GM12878 (cell line): Measurements from ENCODE around the gene SCN8A. TPM values are rescaled to one million over a fixed set of nuclear protein-coding genes. Genes with fewer than 3 reads are reported as not detected.

Experiments used
- ATAC-seq: fragments of 200-7000 bp; cut with Tn5 transposase; 3 replicates; pipeline ENCODE4 v1.9.1; 2020; ENCODE audit warnings: mild to moderate bottlenecking, moderate library complexity
- BruUV-seq: library from RNA; stranded (reverse); fragments of 400-500 nt; replicated peaks from 2 replicates; lab custom pipeline; 2021; lab: Mats Ljungman, UMichigan
- CTCF ChIA-PET: fragments of 300-600 bp; sonication (Branson Sonifier 250); formaldehyde crosslinking; extraction: SDS; loops from one replicate; lab custom pipeline; 2021; ENCODE audit warnings: inconsistent platforms; lab: Yijun Ruan, JAX
- POLR2A ChIA-PET: fragments of 350-600 bp; formaldehyde crosslinking; extraction: SDS; loops from one replicate; lab custom pipeline; 2021; ENCODE audit warnings: inconsistent platforms; lab: Charles Lee
- RAD21 ChIA-PET: fragments of 300-600 bp; sonication (Branson Sonifier 250); formaldehyde crosslinking; loops from one replicate; lab custom pipeline; 2023; ENCODE audit warnings: antibody characterized with exemption; ENCODE audit not compliant: unreplicated experiment; lab: Charles Lee
- SMC1A ChIA-PET: fragments of 300-600 bp; sonication (Branson Sonifier 250); formaldehyde crosslinking; loops from one replicate; lab custom pipeline; 2023; ENCODE audit not compliant: unreplicated experiment, uncharacterized antibody; lab: Charles Lee
- DNase-seq: peaks from one replicate; pipeline ENCODE4 v3.0.0-alpha.2; 2011; ENCODE audit warnings: low read depth, low spot score
- FAIRE-seq: peaks from 3 replicates; lab custom pipeline; 2011; peaks lifted over from hg19 to GRCh38; lab: Jason Lieb, UNC
- H2AFZ ChIP-seq: 2 replicates; pipeline ENCODE4 v1.6.0; 2011; ENCODE audit warnings: low read depth, low read length, control low read depth; ENCODE audit not compliant: control insufficient read depth
- H3K27ac ChIP-seq: 2 replicates; pipeline ENCODE4 v1.5.1; 2011; ENCODE audit warnings: control low read depth; ENCODE audit not compliant: control insufficient read depth, insufficient read depth
- H3K27me3 ChIP-seq, 2 experiments: replicated peaks in 1 of 2; 2 replicates each; pipeline versions ENCODE4 v1.6.0 to v1.6.1; 2011; ENCODE audit warnings: low read length in 1 of 2; ENCODE audit not compliant: control insufficient read depth in 2 of 2, insufficient read depth in 2 of 2
- H3K36me3 ChIP-seq, 2 experiments: 2 replicates each; pipeline ENCODE4 v1.5.1; 2011; ENCODE audit warnings: low read length in 1 of 2; ENCODE audit not compliant: control insufficient read depth in 2 of 2, insufficient read depth in 2 of 2
- H3K4me1 ChIP-seq: 2 replicates; pipeline ENCODE4 v1.6.1; 2011; ENCODE audit warnings: mild to moderate bottlenecking, low read length, moderate library complexity, mixed read lengths; ENCODE audit not compliant: control insufficient read depth, insufficient read depth
- H3K4me2 ChIP-seq: 2 replicates; pipeline ENCODE4 v1.6.0; 2011; ENCODE audit warnings: control low read depth; ENCODE audit not compliant: control insufficient read depth, insufficient read depth
- H3K4me3 ChIP-seq: fragments of 200-600 bp; sonication (generic); 2 replicates; pipeline ENCODE4 v1.5.1; 2016
- H3K79me2 ChIP-seq: 2 replicates; pipeline ENCODE4 v1.6.0; 2011; ENCODE audit warnings: low read length; ENCODE audit not compliant: control insufficient read depth, insufficient read depth
- H3K9ac ChIP-seq: 2 replicates; pipeline ENCODE4 v1.8.0; 2011; ENCODE audit warnings: low read length, control low read depth, mixed read lengths; ENCODE audit not compliant: control insufficient read depth, insufficient read depth
- H3K9me3 ChIP-seq: replicated peaks from 3 replicates; pipeline ENCODE4 v1.5.1; 2011; ENCODE audit warnings: mild to moderate bottlenecking, low read length; ENCODE audit not compliant: control insufficient read depth, insufficient read depth
- H4K20me1 ChIP-seq: 2 replicates; pipeline ENCODE4 v1.6.0; 2011; ENCODE audit not compliant: control insufficient read depth, insufficient read depth
- BACH1 ChIP-seq: fragments of 450-650 bp; IDR thresholded peaks from 2 replicates; pipeline ENCODE4 v1.6.1; 2017; ENCODE audit warnings: mild to moderate bottlenecking, borderline replicate concordance
- CHD1 ChIP-seq: IDR thresholded peaks from 2 replicates; pipeline ENCODE4 v1.6.1; 2012; ENCODE audit warnings: low read depth, low read length, improper control_type of control experiment
- RELA ChIP-seq: fragments of 450-650 bp; IDR thresholded peaks from 2 replicates; pipeline ENCODE4 v1.8.0; 2014; ENCODE audit warnings: borderline replicate concordance; ENCODE audit not compliant: partially characterized antibody
- TCF3 ChIP-seq: IDR thresholded peaks from 2 replicates; pipeline ENCODE4 v1.6.1; 2012; ENCODE audit warnings: low read depth, mild to moderate bottlenecking, low read length, borderline replicate concordance; ENCODE audit not compliant: insufficient read depth
- ZNF622 ChIP-seq: fragments of 450-650 bp; IDR thresholded peaks from 2 replicates; pipeline ENCODE4 v1.6.1; 2017; ENCODE audit warnings: mild to moderate bottlenecking, inconsistent platforms
- WGBS: methylation state at CpG from one replicate; pipeline ENCODE4 v1.1.6; 2016; ENCODE audit warnings: low lambda C conversion rate; ENCODE audit not compliant: insufficient replicate concordance, insufficient coverage; ENCODE audit errors: missing lambda C conversion rate; 5-methylcytosine and 5-hydroxymethylcytosine counted together
- in situ Hi-C: fragments of 300-500 bp; cut with MboI; formaldehyde crosslinking; loops from 9 replicates; pipeline ENCODE4 v1.14.3; 2018; ENCODE audit warnings: mixed read lengths
- intact Hi-C: fragments of 100-400 bp; cut with micrococcal nuclease; formaldehyde crosslinking; loops from one replicate; pipeline ENCODE4 v1.14.2; 2022; ENCODE audit not compliant: unreplicated experiment
- polyA plus RNA-seq, 11 experiments: library from polyadenylated mRNA; depleted of rRNA in 4 of 11; unstranded in 6 of 11; stranded (reverse) in 5 of 11; fragments of >200 nt; fragmentation: Nextera tagmentation in 4 of 11; fragmentation: Illumina TruSeq in 1 of 11; extraction: Ambion mirVana in 4 of 11; extraction: Trizol in 1 of 11; gene quantifications; 1 replicate in 1 of 11; 2 replicates in 10 of 11; pipeline versions ENCODE4 v1.2.1 to v1.2.3, GENCODE V29; 2011 to 2016; ENCODE audit warnings: inconsistent platforms in 2 of 11, missing spikeins in 2 of 11, low read depth in 1 of 11
- total RNA-seq, 4 experiments: library from RNA; depleted of rRNA in 3 of 4; stranded (reverse); fragments of >200 nt in 3 of 4; fragmentation: Illumina TruSeq in 1 of 4; extraction: Trizol in 1 of 4; gene quantifications; 2 replicates each; pipeline versions ENCODE4 v1.2.1 to v1.2.3, GENCODE V29; 2013 to 2021
- TF ChIP-seq, protein P1 (sequence below): IDR thresholded peaks from 2 replicates; pipeline ENCODE4 v1.6.1; 2011; ENCODE audit warnings: borderline replicate concordance, low read depth, mild to moderate bottlenecking, moderate library complexity, low read length; ENCODE audit not compliant: insufficient read depth, poor library complexity, severe bottlenecking
- TF ChIP-seq, protein P2 (sequence below): fragments of 450-650 bp; IDR thresholded peaks from 2 replicates; pipeline ENCODE4 v1.6.1; 2018; ENCODE audit warnings: mild to moderate bottlenecking, low read depth, moderate library complexity; ENCODE audit not compliant: partially characterized antibody

SCN8A gene
- total and polyA plus RNA-seq, 10 of the 15 experiments (the other 5 are each of a cell fraction or from before 2014, with no cell fraction given), result 0.02 to 0.23 (median 0.06) TPM; not detected in 2

DNA sequence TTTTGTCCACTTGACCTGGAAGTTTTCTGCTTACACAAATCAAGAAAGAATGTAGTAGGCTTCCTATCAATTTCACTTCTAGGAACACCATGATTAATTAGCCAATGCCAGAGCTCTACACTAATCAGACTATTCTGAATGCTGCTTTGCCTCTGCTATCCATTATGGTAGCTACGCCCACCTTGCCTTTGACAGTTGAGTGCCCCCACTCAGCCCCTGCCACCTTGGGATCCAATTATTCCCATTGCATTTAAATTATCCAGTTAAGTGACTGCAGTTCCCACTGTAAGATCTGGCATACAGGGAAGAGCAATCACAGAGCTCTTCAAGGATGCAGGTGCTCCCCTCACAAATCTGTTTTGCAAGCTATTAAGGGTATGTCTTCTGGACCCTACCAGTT lies 210.0 kb downstream of the SCN8A start:
- no peak for ATAC-seq
- in situ Hi-C loops, result no loop called here

More for the DNA sequence above, 210.0 kb downstream of the SCN8A start:
- no peaks in the 10 kb centered on the region for H4K20me1 ChIP-seq
- no peaks in the 10 kb centered on the region for H3K4me1 ChIP-seq
- ChIA-PET SMC1A (no interaction called here), CTCF (interaction anchor here (1.1 to 1.4 kb wide), 2 partner anchors 73 to 269 kb away, joined by 3 read pairs; no protein-coding TSS in a partner anchor), RAD21 (no interaction called here), POLR2A (no interaction called here)
- no peak overlapping the region for H3K27ac ChIP-seq
- BruUV-seq, result no TSS peak
- 0% methylated on average over 1 of the region's 1 CpG for WGBS
- no peak overlapping the region for H3K9ac ChIP-seq
- TF ChIP-seq, protein P1, sequence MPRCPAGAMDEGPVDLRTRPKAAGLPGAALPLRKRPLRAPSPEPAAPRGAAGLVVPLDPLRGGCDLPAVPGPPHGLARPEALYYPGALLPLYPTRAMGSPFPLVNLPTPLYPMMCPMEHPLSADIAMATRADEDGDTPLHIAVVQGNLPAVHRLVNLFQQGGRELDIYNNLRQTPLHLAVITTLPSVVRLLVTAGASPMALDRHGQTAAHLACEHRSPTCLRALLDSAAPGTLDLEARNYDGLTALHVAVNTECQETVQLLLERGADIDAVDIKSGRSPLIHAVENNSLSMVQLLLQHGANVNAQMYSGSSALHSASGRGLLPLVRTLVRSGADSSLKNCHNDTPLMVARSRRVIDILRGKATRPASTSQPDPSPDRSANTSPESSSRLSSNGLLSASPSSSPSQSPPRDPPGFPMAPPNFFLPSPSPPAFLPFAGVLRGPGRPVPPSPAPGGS, result no peak
- TF ChIP-seq CHD1, result no peak
- TF ChIP-seq BACH1, result no peak
- no peak for TF ChIP-seq TCF3
- TF ChIP-seq ZNF622, result no peak
- TF ChIP-seq RELA, result no peak
- TF ChIP-seq, protein P2, sequence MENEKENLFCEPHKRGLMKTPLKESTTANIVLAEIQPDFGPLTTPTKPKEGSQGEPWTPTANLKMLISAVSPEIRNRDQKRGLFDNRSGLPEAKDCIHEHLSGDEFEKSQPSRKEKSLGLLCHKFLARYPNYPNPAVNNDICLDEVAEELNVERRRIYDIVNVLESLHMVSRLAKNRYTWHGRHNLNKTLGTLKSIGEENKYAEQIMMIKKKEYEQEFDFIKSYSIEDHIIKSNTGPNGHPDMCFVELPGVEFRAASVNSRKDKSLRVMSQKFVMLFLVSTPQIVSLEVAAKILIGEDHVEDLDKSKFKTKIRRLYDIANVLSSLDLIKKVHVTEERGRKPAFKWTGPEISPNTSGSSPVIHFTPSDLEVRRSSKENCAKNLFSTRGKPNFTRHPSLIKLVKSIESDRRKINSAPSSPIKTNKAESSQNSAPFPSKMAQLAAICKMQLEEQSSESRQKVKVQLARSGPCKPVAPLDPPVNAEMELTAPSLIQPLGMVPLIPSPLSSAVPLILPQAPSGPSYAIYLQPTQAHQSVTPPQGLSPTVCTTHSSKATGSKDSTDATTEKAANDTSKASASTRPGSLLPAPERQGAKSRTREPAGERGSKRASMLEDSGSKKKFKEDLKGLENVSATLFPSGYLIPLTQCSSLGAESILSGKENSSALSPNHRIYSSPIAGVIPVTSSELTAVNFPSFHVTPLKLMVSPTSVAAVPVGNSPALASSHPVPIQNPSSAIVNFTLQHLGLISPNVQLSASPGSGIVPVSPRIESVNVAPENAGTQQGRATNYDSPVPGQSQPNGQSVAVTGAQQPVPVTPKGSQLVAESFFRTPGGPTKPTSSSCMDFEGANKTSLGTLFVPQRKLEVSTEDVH, result no peak
- DNase-seq (no peak), FAIRE-seq (no peak)
- H3K79me2 ChIP-seq, result no peaks in the 10 kb centered on the region
- no peak overlapping the region for H2AFZ ChIP-seq
- no peaks in the 10 kb centered on the region for H3K9me3 ChIP-seq
- H3K27me3 ChIP-seq, result peaks cover 0 to 2% of the 10 kb centered on the region in 2 experiments; a peak in 1 of 4 replicates
- no peak overlapping the region for H3K4me3 ChIP-seq
- intact Hi-C loops, result no loop called here
- no peaks in the 10 kb centered on the region for H3K36me3 ChIP-seq
- no peak overlapping the region for H3K4me2 ChIP-seq
